H1 (cell line): ENCODE measurements around the gene GADD45GIP1.

Experiments
- SUZ12 ChIP-seq: fragments of 200-600 bp; sonication (generic); IDR thresholded peaks from 2 replicates; pipeline ENCODE4 v1.6.1; 2012; ENCODE audit warnings: mild to moderate bottlenecking, inconsistent platforms, low read length, moderate library complexity, mixed read lengths
- TF ChIP-seq, protein P1 (sequence below), 3 experiments: IDR thresholded peaks; 1 replicate in 2 of 3; 2 replicates in 1 of 3; pipeline versions ENCODE4 v1.5.1 to v1.6.1; 2011; ENCODE audit warnings: low read length in 3 of 3, mild to moderate bottlenecking in 3 of 3, inconsistent platforms in 2 of 3, low read depth in 1 of 3, moderate library complexity in 1 of 3; ENCODE audit not compliant: insufficient read depth in 1 of 3; ENCODE audit errors: control extremely low read depth in 1 of 3

GRCh38 chr19:12982648-12983047 lies 25.6 kb upstream of the GADD45GIP1 start:
- TF ChIP-seq, protein P1, sequence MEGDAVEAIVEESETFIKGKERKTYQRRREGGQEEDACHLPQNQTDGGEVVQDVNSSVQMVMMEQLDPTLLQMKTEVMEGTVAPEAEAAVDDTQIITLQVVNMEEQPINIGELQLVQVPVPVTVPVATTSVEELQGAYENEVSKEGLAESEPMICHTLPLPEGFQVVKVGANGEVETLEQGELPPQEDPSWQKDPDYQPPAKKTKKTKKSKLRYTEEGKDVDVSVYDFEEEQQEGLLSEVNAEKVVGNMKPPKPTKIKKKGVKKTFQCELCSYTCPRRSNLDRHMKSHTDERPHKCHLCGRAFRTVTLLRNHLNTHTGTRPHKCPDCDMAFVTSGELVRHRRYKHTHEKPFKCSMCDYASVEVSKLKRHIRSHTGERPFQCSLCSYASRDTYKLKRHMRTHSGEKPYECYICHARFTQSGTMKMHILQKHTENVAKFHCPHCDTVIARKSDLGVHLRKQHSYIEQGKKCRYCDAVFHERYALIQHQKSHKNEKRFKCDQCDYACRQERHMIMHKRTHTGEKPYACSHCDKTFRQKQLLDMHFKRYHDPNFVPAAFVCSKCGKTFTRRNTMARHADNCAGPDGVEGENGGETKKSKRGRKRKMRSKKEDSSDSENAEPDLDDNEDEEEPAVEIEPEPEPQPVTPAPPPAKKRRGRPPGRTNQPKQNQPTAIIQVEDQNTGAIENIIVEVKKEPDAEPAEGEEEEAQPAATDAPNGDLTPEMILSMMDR (IDR thresholded peaks at IDR 0.05; ENCODE audit: control extremely low read depth in 1 of 3, insufficient read depth in 1 of 3, low read depth in 1 of 3, low read length in 3 of 3), result no peak
- TF ChIP-seq SUZ12, result no peak
